NT2/D1 (cell line): Measurements from ENCODE around the gene ROR1.

Experiments used
- SUZ12 ChIP-seq: IDR thresholded peaks from 2 replicates; pipeline ENCODE4 v1.6.1; 2011; ENCODE audit not compliant: insufficient read length, insufficient read depth; ENCODE audit errors: extremely low read depth
- ZNF274 ChIP-seq: IDR thresholded peaks from 2 replicates; pipeline ENCODE4 v1.6.1; 2011; ENCODE audit warnings: mild to moderate bottlenecking, low read depth, low read length

- TF ChIP-seq SUZ12: no peak
- no peak for TF ChIP-seq ZNF274
These were observed 355.9 kb downstream of the ROR1 start for GRCh38 chr1:64129701-64130100.
